Ectodermal cell (in vitro differentiated cells): ENCODE measurements around the gene STRIP2.

Source experiments
- H3K27ac ChIP-seq: 2 replicates; pipeline ENCODE4 v1.7.0; 2013; ENCODE audit warnings: mild to moderate bottlenecking, low read depth, low read length; ENCODE audit not compliant: insufficient read depth, poor library complexity, severe bottlenecking
- H3K27me3 ChIP-seq: 2 replicates; pipeline ENCODE4 v1.7.0; 2013; ENCODE audit warnings: mild to moderate bottlenecking, low read length; ENCODE audit not compliant: insufficient read depth, control insufficient read depth, poor library complexity, severe bottlenecking
- H3K36me3 ChIP-seq: one replicate; pipeline ENCODE4 v1.7.0; 2013; ENCODE audit warnings: low read length; ENCODE audit not compliant: control insufficient read depth, insufficient read depth
- H3K4me1 ChIP-seq: one replicate; pipeline ENCODE4 v1.7.0; 2013; ENCODE audit warnings: low read length; ENCODE audit not compliant: control insufficient read depth, insufficient read depth
- H3K4me3 ChIP-seq: 2 replicates; pipeline ENCODE4 v1.7.0; 2013; ENCODE audit warnings: low read depth, low read length, control low read depth; ENCODE audit not compliant: insufficient read depth
- H3K9me3 ChIP-seq: 2 replicates; pipeline ENCODE4 v1.7.0; 2013; ENCODE audit warnings: mild to moderate bottlenecking, low read length, moderate library complexity; ENCODE audit not compliant: control insufficient read depth
- WGBS, 2 experiments: methylation state at CpG; one replicate each; pipeline ENCODE4 v1.1.7; 2013; ENCODE audit warnings: missing lambda C conversion rate in 2 of 2; 5-methylcytosine and 5-hydroxymethylcytosine counted together

The STRIP2 gene

GRCh38 chr7:129492391-129492790 is 58.2 kb downstream of the STRIP2 start:
- no peak overlapping the region for H3K27ac ChIP-seq
- 94 to 96% methylated on average over 2 of the region's 2 CpGs for WGBS, 2 experiments
- no peaks in the 10 kb centered on the region for H3K9me3 ChIP-seq
- H3K4me3 ChIP-seq, result no peak overlapping the region
- no peaks in the 10 kb centered on the region for H3K36me3 ChIP-seq
- H3K4me1 ChIP-seq, result no peaks in the 10 kb centered on the region
- no peaks in the 10 kb centered on the region for H3K27me3 ChIP-seq

- H3K27ac ChIP-seq, result no peak overlapping the region
- H3K4me3 ChIP-seq, result no peak overlapping the region
- no peaks in the 10 kb centered on the region for H3K36me3 ChIP-seq
- no peaks in the 10 kb centered on the region for H3K27me3 ChIP-seq
- 100% methylated on average over 1 of the region's 1 CpG for WGBS, 2 experiments
- no peaks in the 10 kb centered on the region for H3K9me3 ChIP-seq
- H3K4me1 ChIP-seq, result no peaks in the 10 kb centered on the region
Measured at GRCh38 chr7:129493555-129493954, 59.3 kb downstream of the STRIP2 start.

- no peaks in the 10 kb centered on the region for H3K36me3 ChIP-seq
- 89 to 96% methylated on average over 5 of the region's 5 CpGs for WGBS, 2 experiments
- H3K9me3 ChIP-seq, result no peaks in the 10 kb centered on the region
- H3K4me1 ChIP-seq, result no peaks in the 10 kb centered on the region
- no peak overlapping the region for H3K4me3 ChIP-seq
- no peak overlapping the region for H3K27ac ChIP-seq
- H3K27me3 ChIP-seq, result no peaks in the 10 kb centered on the region
Measured at GRCh38 chr7:129494041-129494440, 59.8 kb downstream of the STRIP2 start.

GRCh38 chr7:129495987-129496386 is 61.8 kb downstream of the STRIP2 start:
- no peaks in the 10 kb centered on the region for H3K36me3 ChIP-seq
- no peaks in the 10 kb centered on the region for H3K4me1 ChIP-seq
- 89 to 92% methylated on average over 1 of the region's 1 CpG for WGBS, 2 experiments
- H3K9me3 ChIP-seq, result no peaks in the 10 kb centered on the region
- H3K27ac ChIP-seq, result no peak overlapping the region
- H3K4me3 ChIP-seq, result no peak overlapping the region
- peaks cover 10% of the 10 kb centered on the region for H3K27me3 ChIP-seq

GRCh38 chr7:129496653-129497052 is 62.4 kb downstream of the STRIP2 start:
- WGBS, 2 experiments, result 78 to 81% methylated on average over 7 of the region's 7 CpGs
- Histone ChIP-seq H3K4me1 (no peaks in the 10 kb centered on the region), H3K36me3 (no peaks in the 10 kb centered on the region), H3K4me3 (no peak overlapping the region), H3K27me3 (peaks cover 17% of the 10 kb centered on the region), H3K27ac (no peak overlapping the region), H3K9me3 (no peaks in the 10 kb centered on the region)

- Histone ChIP-seq H3K4me3 (no peak overlapping the region), H3K27ac (no peak overlapping the region), H3K9me3 (no peaks in the 10 kb centered on the region), H3K4me1 (no peaks in the 10 kb centered on the region), H3K27me3 (peaks cover 21% of the 10 kb centered on the region), H3K36me3 (no peaks in the 10 kb centered on the region)
- 90 to 94% methylated on average over 4 of the region's 4 CpGs for WGBS, 2 experiments
Measured at GRCh38 chr7:129497156-129497555, 62.9 kb downstream of the STRIP2 start.

GRCh38 chr7:129498021-129498420 is 63.8 kb downstream of the STRIP2 start:
- H3K9me3 ChIP-seq, result no peaks in the 10 kb centered on the region
- H3K4me1 ChIP-seq, result peaks cover 2% of the 10 kb centered on the region
- H3K4me3 ChIP-seq, result no peak overlapping the region
- no peak overlapping the region for H3K27ac ChIP-seq
- H3K27me3 ChIP-seq, result peaks cover 30% of the 10 kb centered on the region
- H3K36me3 ChIP-seq, result no peaks in the 10 kb centered on the region
- 89 to 100% methylated on average over 1 of the region's 1 CpG for WGBS, 2 experiments

- H3K4me3 ChIP-seq, result no peak overlapping the region
- no peaks in the 10 kb centered on the region for H3K9me3 ChIP-seq
- H3K36me3 ChIP-seq, result no peaks in the 10 kb centered on the region
- no peak overlapping the region for H3K27ac ChIP-seq
- 92 to 94% methylated on average over 6 of the region's 6 CpGs for WGBS, 2 experiments
- peaks cover 40% of the 10 kb centered on the region for H3K27me3 ChIP-seq
- H3K4me1 ChIP-seq, result peaks cover 6% of the 10 kb centered on the region
Measured at GRCh38 chr7:129499999-129500398, 65.8 kb downstream of the STRIP2 start.

- H3K4me1 ChIP-seq, result peaks cover 6% of the 10 kb centered on the region
- no peak within 1 kb of the TSS for H3K27ac ChIP-seq
- peak within 1 kb of the TSS; percentile 70 for H3K4me3 ChIP-seq
- H3K9me3 ChIP-seq, result no peaks in the 10 kb centered on the region
- 3 to 4% methylated on average over 89 of the region's 89 CpGs for WGBS, 2 experiments
- no peaks in the 10 kb centered on the region for H3K36me3 ChIP-seq
- peaks cover 40% of the 10 kb centered on the region for H3K27me3 ChIP-seq
Measured at GRCh38 chr7:129501760-129502707, 67.8 kb downstream of the STRIP2 start, which contains the start of gene SMKR1. SMKR1 (plus strand) TSS chr7:129502531; CDS start chr7:129502825, 294 bp downstream.

GRCh38 chr7:129502708-129503685 is 68.8 kb downstream of the STRIP2 start:
- WGBS, 2 experiments, result 15 to 16% methylated on average over 58 of the region's 58 CpGs
- Histone ChIP-seq H3K4me1 (peaks cover 6% of the 10 kb centered on the region), H3K36me3 (no peaks in the 10 kb centered on the region), H3K9me3 (no peaks in the 10 kb centered on the region), H3K27me3 (peaks cover 40% of the 10 kb centered on the region), H3K4me3 (peak overlapping the region; percentile 70), H3K27ac (no peak overlapping the region)
